Measurements from ENCODE around the gene PARD3.
"Not testable (repeated sequence)": the region's sequence is repeated elsewhere in the genome, so short reads cannot be mapped to it uniquely, and the experiment has no call there.

The PARD3 gene

GRCh38 chr10:34281661-34282582 lies 533.2 kb downstream of the PARD3 start:
- no peak for TF ChIP-seq CTCF (IDR thresholded peaks at IDR 0.05; ENCODE audit: low read depth, low read length, missing control alignments)
- no peak overlapping the region for H3K4me3 ChIP-seq (ENCODE audit: low read depth, low read length)
- DNase-seq (ENCODE audit: low read depth), result no peak
- in situ Hi-C loops (cut with HindIII; ENCODE audit: low sequenced_read_pairs), result no loop called here

GRCh38 chr10:34280599-34281374 lies 534.3 kb downstream of the PARD3 start:
- in situ Hi-C loops (cut with HindIII; ENCODE audit: low sequenced_read_pairs), result no loop called here
- DNase-seq (ENCODE audit: low read depth), result peak; percentile 96
- no peak overlapping the region for H3K4me3 ChIP-seq (ENCODE audit: low read depth, low read length)
- TF ChIP-seq CTCF (IDR thresholded peaks at IDR 0.05; ENCODE audit: low read depth, low read length, missing control alignments), result peak; percentile 55

GRCh38 chr10:34275626-34276130 lies 539.4 kb downstream of the PARD3 start:
- H3K4me3 ChIP-seq (ENCODE audit: low read depth, low read length), result no peak overlapping the region
- in situ Hi-C loops (cut with HindIII; ENCODE audit: low sequenced_read_pairs), result no loop called here
- TF ChIP-seq CTCF (IDR thresholded peaks at IDR 0.05; ENCODE audit: low read depth, low read length, missing control alignments), result no peak
- no peak for DNase-seq (ENCODE audit: low read depth)

GRCh38 chr10:34274906-34275305 lies 540.2 kb downstream of the PARD3 start:
- no peak for TF ChIP-seq CTCF (IDR thresholded peaks at IDR 0.05; ENCODE audit: low read depth, low read length, missing control alignments)
- in situ Hi-C loops (cut with HindIII; ENCODE audit: low sequenced_read_pairs), result no loop called here
- DNase-seq (ENCODE audit: low read depth), result no peak
- no peak overlapping the region for H3K4me3 ChIP-seq (ENCODE audit: low read depth, low read length)

GRCh38 chr10:34273340-34273739 lies 541.8 kb downstream of the PARD3 start:
- no peak for TF ChIP-seq CTCF (IDR thresholded peaks at IDR 0.05; ENCODE audit: low read depth, low read length, missing control alignments)
- no peak overlapping the region for H3K4me3 ChIP-seq (ENCODE audit: low read depth, low read length)
- in situ Hi-C loops (cut with HindIII; ENCODE audit: low sequenced_read_pairs), result no loop called here
- DNase-seq (ENCODE audit: low read depth), result no peak

GRCh38 chr10:34272316-34272715 lies 542.8 kb downstream of the PARD3 start:
- in situ Hi-C loops (cut with HindIII; ENCODE audit: low sequenced_read_pairs), result no loop called here
- no peak overlapping the region for H3K4me3 ChIP-seq (ENCODE audit: low read depth, low read length)
- DNase-seq (ENCODE audit: low read depth), result no peak
- no peak for TF ChIP-seq CTCF (IDR thresholded peaks at IDR 0.05; ENCODE audit: low read depth, low read length, missing control alignments)

GRCh38 chr10:34268410-34268809 lies 546.7 kb downstream of the PARD3 start:
- in situ Hi-C loops (cut with HindIII; ENCODE audit: low sequenced_read_pairs); H3K4me3 ChIP-seq (ENCODE audit: low read depth, low read length); DNase-seq (ENCODE audit: low read depth): not testable (repeated sequence)
